H9 (cell line): ENCODE data around the gene TM9SF1. TPM values are rescaled to one million over a fixed set of nuclear protein-coding genes. Genes with fewer than 3 reads are reported as not detected.

Experiments
- DNase-seq: peaks from one replicate; pipeline ENCODE4 v3.0.0-alpha.2; 2017
- H2AFZ ChIP-seq: one replicate; pipeline ENCODE4 v1.6.1; 2013; ENCODE audit warnings: mild to moderate bottlenecking, low read length, control low read depth, moderate library complexity
- H2AK5ac ChIP-seq: 2 replicates; pipeline ENCODE4 v1.6.1; 2013; ENCODE audit warnings: low read length, control low read depth, mixed read lengths; ENCODE audit not compliant: insufficient read length
- H2BK120ac ChIP-seq: one replicate; pipeline ENCODE4 v1.6.1; 2013; ENCODE audit warnings: low read depth, mild to moderate bottlenecking, low read length, control low read depth, inconsistent platforms; ENCODE audit not compliant: poor library complexity, severe bottlenecking
- H2BK12ac ChIP-seq: 2 replicates; pipeline ENCODE4 v1.6.1; 2013; ENCODE audit warnings: low read length, control low read depth, mixed read lengths, low read depth; ENCODE audit not compliant: insufficient read length
- H2BK15ac ChIP-seq: 2 replicates; pipeline ENCODE4 v1.6.1; 2013; ENCODE audit warnings: low read depth, low read length, control low read depth
- H2BK20ac ChIP-seq: one replicate; pipeline ENCODE4 v1.6.1; 2013; ENCODE audit warnings: low read depth, mild to moderate bottlenecking, low read length, control low read depth, inconsistent platforms; ENCODE audit not compliant: poor library complexity, severe bottlenecking
- H2BK5ac ChIP-seq: 2 replicates; pipeline ENCODE4 v1.6.1; 2013; ENCODE audit warnings: low read length, control low read depth, mixed read lengths; ENCODE audit not compliant: insufficient read length
- H3K14ac ChIP-seq: 2 replicates; pipeline ENCODE4 v1.6.1; 2013; ENCODE audit warnings: low read length, control low read depth; ENCODE audit not compliant: insufficient read depth
- H3K18ac ChIP-seq: 2 replicates; pipeline ENCODE4 v1.6.1; 2013; ENCODE audit warnings: low read depth, mild to moderate bottlenecking, mixed read lengths, low read length, control low read depth; ENCODE audit not compliant: insufficient read length
- H3K23ac ChIP-seq: 2 replicates; pipeline ENCODE4 v1.6.1; 2013; ENCODE audit warnings: low read length, control low read depth, mixed read lengths, low read depth; ENCODE audit not compliant: insufficient read length
- H3K23me2 ChIP-seq: 2 replicates; pipeline ENCODE4 v1.6.1; 2013; ENCODE audit warnings: low read depth, mild to moderate bottlenecking, mixed read lengths, low read length, control low read depth; ENCODE audit not compliant: insufficient read length, poor library complexity, severe bottlenecking
- H3K27ac ChIP-seq: 2 replicates; pipeline ENCODE4 v1.5.1; 2013; ENCODE audit warnings: low read length, control low read depth, mixed read lengths, low read depth; ENCODE audit not compliant: insufficient read length
- H3K27me3 ChIP-seq: 2 replicates; pipeline ENCODE4 v1.6.1; 2013; ENCODE audit warnings: low read length, control low read depth, inconsistent platforms; ENCODE audit not compliant: insufficient read depth
- H3K4ac ChIP-seq: 2 replicates; pipeline ENCODE4 v1.6.1; 2013; ENCODE audit warnings: low read depth, mild to moderate bottlenecking, control low read depth, inconsistent platforms, low read length, moderate library complexity
- H3K4me1 ChIP-seq: 2 replicates; pipeline ENCODE4 v1.6.1; 2013; ENCODE audit warnings: low read length, control low read depth, inconsistent platforms; ENCODE audit not compliant: insufficient read depth
- H3K4me2 ChIP-seq: 2 replicates; pipeline ENCODE4 v1.6.1; 2013; ENCODE audit warnings: low read length, control low read depth, mixed read lengths; ENCODE audit not compliant: insufficient read length, insufficient read depth
- H3K56ac ChIP-seq: 2 replicates; pipeline ENCODE4 v1.6.1; 2013; ENCODE audit warnings: low read depth, mild to moderate bottlenecking, mixed read lengths, low read length, control low read depth; ENCODE audit not compliant: insufficient read length
- H3K79me1 ChIP-seq: 2 replicates; pipeline ENCODE4 v1.6.1; 2013; ENCODE audit warnings: low read depth, mild to moderate bottlenecking, moderate library complexity, low read length, control low read depth, inconsistent platforms; ENCODE audit not compliant: insufficient read depth, poor library complexity, severe bottlenecking
- H3K79me2 ChIP-seq: 2 replicates; pipeline ENCODE4 v1.6.1; 2013; ENCODE audit warnings: low read length, control low read depth, inconsistent platforms; ENCODE audit not compliant: insufficient read depth
- H3K9ac ChIP-seq: 2 replicates; pipeline ENCODE4 v1.6.1; 2013; ENCODE audit warnings: low read length, control low read depth, mixed read lengths; ENCODE audit not compliant: insufficient read length; ENCODE audit errors: extremely low read depth
- H3K9me3 ChIP-seq: one replicate; pipeline ENCODE4 v1.6.1; 2013; ENCODE audit warnings: low read depth, low read length, inconsistent platforms; ENCODE audit not compliant: control insufficient read depth
- H3T11ph ChIP-seq: one replicate; pipeline ENCODE4 v1.6.1; 2013; ENCODE audit warnings: mild to moderate bottlenecking, low read length, control low read depth, inconsistent platforms
- H4K20me1 ChIP-seq: one replicate; pipeline ENCODE4 v1.6.1; 2013; ENCODE audit not compliant: control insufficient read depth, insufficient read length, insufficient read depth
- H4K5ac ChIP-seq: 2 replicates; pipeline ENCODE4 v1.6.1; 2013; ENCODE audit warnings: low read depth, mild to moderate bottlenecking, mixed read lengths, low read length, control low read depth; ENCODE audit not compliant: insufficient read length
- H4K8ac ChIP-seq: replicated peaks from 2 replicates; pipeline ENCODE4 v1.6.1; 2013; ENCODE audit warnings: low read length, control low read depth, mixed read lengths, low read depth; ENCODE audit not compliant: insufficient read length
- H4K91ac ChIP-seq: 2 replicates; pipeline ENCODE4 v1.6.1; 2013; ENCODE audit warnings: low read depth, mild to moderate bottlenecking, moderate library complexity, mixed read lengths, low read length, control low read depth; ENCODE audit not compliant: insufficient read length
- H3K27ac Mint-ChIP-seq, 3 experiments: 2 replicates in 2 of 3; 3 replicates in 1 of 3; pipeline ENCODE4 v1.8.0; 2020 to 2021; ENCODE audit warnings: mixed read lengths in 3 of 3, mild to moderate bottlenecking in 1 of 3, moderate library complexity in 1 of 3
- H3K27me3 Mint-ChIP-seq: 2 replicates; pipeline ENCODE4 v1.8.0; 2021; ENCODE audit warnings: low read depth, mild to moderate bottlenecking, moderate library complexity, mixed read lengths
- H3K36me3 Mint-ChIP-seq, 3 experiments: 2 replicates in 2 of 3; 3 replicates in 1 of 3; pipeline ENCODE4 v1.8.0; 2020 to 2021; ENCODE audit warnings: low read depth in 3 of 3, mixed read lengths in 3 of 3; ENCODE audit not compliant: insufficient read depth in 1 of 3
- H3K4me1 Mint-ChIP-seq, 2 experiments: 2 replicates each; pipeline ENCODE4 v1.8.0; 2020; ENCODE audit warnings: mixed read lengths in 2 of 2
- H3K4me3 Mint-ChIP-seq, 2 experiments: 2 replicates in 1 of 2; 3 replicates in 1 of 2; pipeline ENCODE4 v1.8.0; 2020 to 2021; ENCODE audit warnings: mild to moderate bottlenecking in 2 of 2, mixed read lengths in 2 of 2, moderate library complexity in 1 of 2
- H3K9me3 Mint-ChIP-seq, 2 experiments: 2 replicates in 1 of 2; 3 replicates in 1 of 2; pipeline ENCODE4 v1.8.0; 2020; ENCODE audit warnings: mild to moderate bottlenecking in 2 of 2, mixed read lengths in 2 of 2, moderate library complexity in 1 of 2
- WGBS: extraction: QIAGEN DNeasy Blood & Tissue Kit; methylation state at CpG from one replicate; pipeline ENCODE4 v1.1.7; 2013; ENCODE audit warnings: missing lambda C conversion rate, low lambda C conversion rate, mixed read lengths; ENCODE audit not compliant: insufficient read length; ENCODE audit errors: extremely low coverage; 5-methylcytosine and 5-hydroxymethylcytosine counted together
- total RNA-seq: library from RNA; stranded (reverse); gene quantifications from 2 replicates; pipeline ENCODE4 v1.2.1, GENCODE V29; 2021
- TF ChIP-seq, protein P1 (sequence below): fragments of 200-600 bp; sonication (generic); conservative IDR thresholded peaks from 3 replicates; pipeline ENCODE4 v1.8.0; 2021; ENCODE audit warnings: antibody characterized with exemption, mild to moderate bottlenecking

Gene TM9SF1
- total RNA-seq, 1 experiment from 2014 or later, result 31.6 TPM

DNA sequence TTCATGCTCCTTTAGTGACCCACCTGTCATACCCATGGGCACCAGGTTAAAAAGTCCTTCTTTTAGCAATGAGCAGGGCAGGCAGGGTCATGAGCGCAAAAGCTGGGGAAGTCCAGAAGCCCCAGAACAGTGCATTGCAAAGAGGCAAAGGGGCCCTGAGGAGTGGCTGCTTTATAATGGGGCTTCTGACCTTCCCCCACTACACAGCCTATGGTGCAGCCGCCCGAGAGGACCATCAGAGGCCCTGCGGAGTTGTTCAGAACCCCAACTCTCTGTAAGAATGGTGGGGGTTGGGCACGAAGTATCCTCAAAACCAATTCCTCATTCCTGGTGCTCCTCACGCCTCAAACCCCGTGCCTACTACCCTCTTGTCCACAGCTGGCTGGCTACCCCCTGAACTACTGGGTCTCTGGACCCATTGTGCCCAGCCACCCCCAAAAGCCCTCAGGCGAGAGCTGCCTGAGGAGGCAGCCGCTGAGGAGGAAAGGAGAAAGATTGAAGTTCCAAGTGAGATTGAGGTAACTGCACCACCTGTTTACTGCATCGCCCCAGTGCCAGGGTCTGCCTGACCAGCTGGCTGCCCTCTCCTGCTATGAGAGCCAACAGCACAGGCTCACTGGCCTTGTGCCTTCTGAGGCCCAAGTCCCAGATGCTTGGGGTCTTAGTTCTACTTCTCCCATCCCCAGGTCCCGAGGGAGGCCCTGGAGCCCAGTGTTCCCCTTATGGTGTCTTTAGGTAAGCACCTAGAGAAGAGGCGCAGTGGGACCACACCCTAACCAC is 16.7 kb downstream of the TM9SF1 start:
- Mint-ChIP-seq H3K36me3 (peaks cover 33 to 74% (median 59%) of the 10 kb centered on the region in 3 experiments), H3K27me3 (no peaks in the 10 kb centered on the region; the same call in 1 of the 2 replicates), H3K27ac (no peak overlapping the region), H3K9me3 (no peaks in the 10 kb centered on the region), H3K4me1 (no peaks in the 10 kb centered on the region), H3K4me3 (no peak overlapping the region)
- Histone ChIP-seq H3K9me3 (no peaks in the 10 kb centered on the region), H3K4me2 (no peak overlapping the region), H3K23me2 (no peaks in the 10 kb centered on the region), H2AFZ (no peak overlapping the region), H3K23ac (no peak overlapping the region), H4K5ac (no peak overlapping the region), H2BK20ac (no peak overlapping the region), H3K14ac (no peak overlapping the region), H3K56ac (no peak overlapping the region), H2BK15ac (no peak overlapping the region), H3T11ph (no peak overlapping the region), H3K27me3 (no peaks in the 10 kb centered on the region), H3K4me1 (no peaks in the 10 kb centered on the region), H3K9ac (no peak overlapping the region), H4K91ac (no peak overlapping the region), H4K8ac (no peak overlapping the region), H3K4ac (no peak overlapping the region), H2AK5ac (no peak overlapping the region), H4K20me1 (no peaks in the 10 kb centered on the region), H3K79me2 (no peaks in the 10 kb centered on the region), H2BK120ac (no peak overlapping the region), H3K79me1 (no peaks in the 10 kb centered on the region), H2BK12ac (no peak overlapping the region), H2BK5ac (no peak overlapping the region), H3K18ac (no peak overlapping the region), H3K27ac (no peak overlapping the region)
- TF ChIP-seq, protein P1, sequence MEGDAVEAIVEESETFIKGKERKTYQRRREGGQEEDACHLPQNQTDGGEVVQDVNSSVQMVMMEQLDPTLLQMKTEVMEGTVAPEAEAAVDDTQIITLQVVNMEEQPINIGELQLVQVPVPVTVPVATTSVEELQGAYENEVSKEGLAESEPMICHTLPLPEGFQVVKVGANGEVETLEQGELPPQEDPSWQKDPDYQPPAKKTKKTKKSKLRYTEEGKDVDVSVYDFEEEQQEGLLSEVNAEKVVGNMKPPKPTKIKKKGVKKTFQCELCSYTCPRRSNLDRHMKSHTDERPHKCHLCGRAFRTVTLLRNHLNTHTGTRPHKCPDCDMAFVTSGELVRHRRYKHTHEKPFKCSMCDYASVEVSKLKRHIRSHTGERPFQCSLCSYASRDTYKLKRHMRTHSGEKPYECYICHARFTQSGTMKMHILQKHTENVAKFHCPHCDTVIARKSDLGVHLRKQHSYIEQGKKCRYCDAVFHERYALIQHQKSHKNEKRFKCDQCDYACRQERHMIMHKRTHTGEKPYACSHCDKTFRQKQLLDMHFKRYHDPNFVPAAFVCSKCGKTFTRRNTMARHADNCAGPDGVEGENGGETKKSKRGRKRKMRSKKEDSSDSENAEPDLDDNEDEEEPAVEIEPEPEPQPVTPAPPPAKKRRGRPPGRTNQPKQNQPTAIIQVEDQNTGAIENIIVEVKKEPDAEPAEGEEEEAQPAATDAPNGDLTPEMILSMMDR, result no peak
- no peak for DNase-seq
- no CpG with 5 or more reads among the region's 12 CpGs for WGBS
